Kidney epithelial cell (primary cell): Measurements from ENCODE around the gene MRPL28. TPM values are rescaled to one million over a fixed set of nuclear protein-coding genes. Genes with fewer than 3 reads are reported as not detected.

Source experiments
- DNase-seq: peaks from one replicate; pipeline ENCODE4 v3.0.0-alpha.2; 2010; ENCODE audit warnings: low read depth
- H3K27me3 ChIP-seq: 2 replicates; pipeline ENCODE4 v1.6.0; 2011; ENCODE audit warnings: low read length; ENCODE audit not compliant: control insufficient read depth, insufficient read depth
- H3K36me3 ChIP-seq: 2 replicates; pipeline ENCODE4 v1.5.1; 2011; ENCODE audit warnings: low read length; ENCODE audit not compliant: control insufficient read depth, insufficient read depth
- H3K4me3 ChIP-seq: 2 replicates; pipeline ENCODE4 v1.5.1; 2011; ENCODE audit warnings: low read depth, mild to moderate bottlenecking, control low read depth, low read length
- total RNA-seq: library from RNA; depleted of rRNA; stranded (reverse); fragments of >200 nt; gene quantifications from 2 replicates; pipeline ENCODE4 v1.2.3, GENCODE V29; 2015
- TF ChIP-seq, protein P1 (sequence below): IDR thresholded peaks from 2 replicates; pipeline ENCODE4 v1.5.1; 2011; ENCODE audit warnings: mild to moderate bottlenecking, moderate library complexity, low read length, control low read depth, inconsistent platforms; ENCODE audit not compliant: insufficient read depth, poor library complexity, severe bottlenecking

Gene MRPL28
- total RNA-seq, 1 donor from 2014 or later = 107 TPM

GRCh38 chr16:321532-321931 is 48.8 kb downstream of the MRPL28 start:
- Histone ChIP-seq H3K27me3 (no peaks in the 10 kb centered on the region), H3K4me3 (no peak overlapping the region), H3K36me3 (no peaks in the 10 kb centered on the region)
- TF ChIP-seq, protein P1, sequence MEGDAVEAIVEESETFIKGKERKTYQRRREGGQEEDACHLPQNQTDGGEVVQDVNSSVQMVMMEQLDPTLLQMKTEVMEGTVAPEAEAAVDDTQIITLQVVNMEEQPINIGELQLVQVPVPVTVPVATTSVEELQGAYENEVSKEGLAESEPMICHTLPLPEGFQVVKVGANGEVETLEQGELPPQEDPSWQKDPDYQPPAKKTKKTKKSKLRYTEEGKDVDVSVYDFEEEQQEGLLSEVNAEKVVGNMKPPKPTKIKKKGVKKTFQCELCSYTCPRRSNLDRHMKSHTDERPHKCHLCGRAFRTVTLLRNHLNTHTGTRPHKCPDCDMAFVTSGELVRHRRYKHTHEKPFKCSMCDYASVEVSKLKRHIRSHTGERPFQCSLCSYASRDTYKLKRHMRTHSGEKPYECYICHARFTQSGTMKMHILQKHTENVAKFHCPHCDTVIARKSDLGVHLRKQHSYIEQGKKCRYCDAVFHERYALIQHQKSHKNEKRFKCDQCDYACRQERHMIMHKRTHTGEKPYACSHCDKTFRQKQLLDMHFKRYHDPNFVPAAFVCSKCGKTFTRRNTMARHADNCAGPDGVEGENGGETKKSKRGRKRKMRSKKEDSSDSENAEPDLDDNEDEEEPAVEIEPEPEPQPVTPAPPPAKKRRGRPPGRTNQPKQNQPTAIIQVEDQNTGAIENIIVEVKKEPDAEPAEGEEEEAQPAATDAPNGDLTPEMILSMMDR = no peak
- DNase-seq = no peak

- H3K4me3 ChIP-seq = no peak overlapping the region
- TF ChIP-seq, protein P1 = no peak
- no peaks in the 10 kb centered on the region for H3K36me3 ChIP-seq
- no peaks in the 10 kb centered on the region for H3K27me3 ChIP-seq
- no peak for DNase-seq
Observed at GRCh38 chr16:320206-320605, 50.1 kb downstream of the MRPL28 start.

GRCh38 chr16:318628-319027 is 51.7 kb downstream of the MRPL28 start:
- TF ChIP-seq, protein P1 = peak; percentile 35
- Histone ChIP-seq H3K27me3 (no peaks in the 10 kb centered on the region), H3K36me3 (no peaks in the 10 kb centered on the region), H3K4me3 (no peak overlapping the region)
- no peak for DNase-seq

GRCh38 chr16:317583-317982 is 52.8 kb downstream of the MRPL28 start:
- Histone ChIP-seq H3K36me3 (no peaks in the 10 kb centered on the region), H3K27me3 (no peaks in the 10 kb centered on the region), H3K4me3 (no peak overlapping the region)
- no peak for DNase-seq
- TF ChIP-seq, protein P1 = no peak

Other genes with a start within 250 kb of the MRPL28 start
- 29.2 and 37.5 TPM in 2 replicates for gene NPRL3, start 231.9 kb downstream of the MRPL28 start, total RNA-seq
- gene HBZ, start 217.9 kb downstream of the MRPL28 start, total RNA-seq = not detected in 2 replicates
- gene HBM, start 204.6 kb downstream of the MRPL28 start, total RNA-seq = not detected in 2 replicates
- gene HBA2, start 197.7 kb downstream of the MRPL28 start, total RNA-seq = not detected in 2 replicates
- gene HBA1, start 193.9 kb downstream of the MRPL28 start, total RNA-seq = 0.41 TPM in 1 of 2 replicates, not detected in the other
- 0.96 and 1.6 TPM in 2 replicates for gene HBQ1, start 190.1 kb downstream of the MRPL28 start, total RNA-seq
- gene LUC7L, start 141.1 kb downstream of the MRPL28 start, total RNA-seq = 61.8 and 109 TPM in 2 replicates
- 97.5 and 131 TPM in 2 replicates for gene FAM234A, start 135.7 kb downstream of the MRPL28 start, total RNA-seq
- gene RGS11, start 94.6 kb downstream of the MRPL28 start, total RNA-seq = 0.21 TPM in 1 of 2 replicates, not detected in the other
- gene ARHGDIG, start 89.9 kb downstream of the MRPL28 start, total RNA-seq = 0.62 and 0.96 TPM in 2 replicates
- not detected in 2 replicates for gene PDIA2, start 87.4 kb downstream of the MRPL28 start, total RNA-seq
- gene AXIN1, start 17.8 kb downstream of the MRPL28 start, total RNA-seq = 40.5 and 43.0 TPM in 2 replicates
- gene PGAP6, start 11.4 kb upstream of the MRPL28 start, total RNA-seq = 114 and 160 TPM in 2 replicates
- 97.2 and 126 TPM in 2 replicates for gene NME4, start 26.7 kb upstream of the MRPL28 start, total RNA-seq
- 15.1 and 27.0 TPM in 2 replicates for gene DECR2, start 31.3 kb upstream of the MRPL28 start, total RNA-seq
- 34.5 and 36.2 TPM in 2 replicates for gene RAB11FIP3, start 55.1 kb upstream of the MRPL28 start, total RNA-seq
- 47.1 and 54.5 TPM in 2 replicates for gene CAPN15, start 157.2 kb upstream of the MRPL28 start, total RNA-seq
- gene PRR35, start 189.9 kb upstream of the MRPL28 start, total RNA-seq = not detected in 2 replicates
- gene NHLRC4, start 196.5 kb upstream of the MRPL28 start, total RNA-seq = 0.46 and 2.3 TPM in 2 replicates
- gene PIGQ, start 199.4 kb upstream of the MRPL28 start, total RNA-seq = 54.9 and 63.1 TPM in 2 replicates
- gene RAB40C, start 219.5 kb upstream of the MRPL28 start, total RNA-seq = 16.5 and 26.9 TPM in 2 replicates